GM21717 (cell line): ENCODE data around the gene RBFOX1.

Experiments used
- ATAC-seq: cut with Tn5 transposase; IDR thresholded peaks from one replicate; pipeline ENCODE4 v1.9.1; 2021; ENCODE audit warnings: mild to moderate bottlenecking, moderate library complexity; ENCODE audit not compliant: unreplicated experiment

Gene RBFOX1

DNA sequence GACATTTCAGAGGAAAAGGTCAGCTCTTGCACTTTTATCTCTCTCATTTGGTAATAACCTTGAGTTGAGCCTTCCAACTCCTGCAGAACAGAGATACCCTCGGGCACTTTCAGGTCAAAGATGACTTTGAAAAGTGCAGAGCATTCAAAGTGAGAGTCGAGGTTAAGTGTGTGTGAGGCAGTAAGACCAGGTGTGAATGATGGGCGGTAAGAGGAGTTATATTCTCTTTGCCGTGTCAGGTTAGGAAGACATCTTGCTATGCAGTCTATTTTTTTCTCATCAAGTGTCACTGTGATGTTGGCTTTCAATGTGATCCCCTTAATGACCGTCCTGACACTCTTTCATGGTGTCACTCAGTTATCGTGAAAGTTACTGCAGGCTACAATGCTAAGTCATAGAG lies 248.5 kb downstream of the RBFOX1 start:
- ATAC-seq, result no peak

DNA sequence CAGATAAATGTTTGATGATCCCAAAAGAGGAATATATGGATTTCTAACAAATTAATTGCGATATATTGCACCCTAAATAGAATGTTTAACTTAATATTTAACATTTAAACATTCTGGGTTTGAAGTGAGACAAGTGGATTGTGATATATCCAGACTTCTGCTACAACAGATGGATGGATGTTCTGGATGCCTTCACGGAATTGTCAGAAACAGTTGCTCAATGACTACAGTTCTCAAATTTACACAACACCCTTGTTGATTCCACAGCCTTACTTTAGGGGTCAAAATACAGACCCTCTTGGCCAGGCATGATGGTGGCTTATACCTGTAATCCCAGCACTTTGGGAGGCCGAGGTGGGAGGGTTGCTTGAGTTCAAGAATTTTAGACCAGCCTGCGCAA lies 250.8 kb downstream of the RBFOX1 start:
- ATAC-seq, result no peak

DNA sequence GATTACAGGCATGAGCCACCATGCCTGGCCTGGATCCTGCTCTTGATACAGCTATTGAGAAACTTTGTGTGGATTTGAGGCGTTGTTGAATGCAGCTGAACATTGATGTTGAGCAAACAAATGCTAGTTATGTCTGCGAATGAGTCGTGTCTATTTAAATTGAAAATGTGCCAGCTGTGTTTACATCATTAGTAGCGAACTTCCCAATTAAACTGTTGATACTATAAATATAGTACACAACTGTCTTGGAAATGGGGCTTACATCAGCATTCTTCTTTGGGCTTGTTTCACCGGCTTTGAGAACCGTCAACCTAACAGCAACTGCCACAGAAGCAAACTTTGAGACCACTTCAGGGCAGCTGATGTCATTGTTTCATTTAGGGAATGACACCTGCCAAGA lies 251.9 kb downstream of the RBFOX1 start:
- no peak for ATAC-seq

DNA sequence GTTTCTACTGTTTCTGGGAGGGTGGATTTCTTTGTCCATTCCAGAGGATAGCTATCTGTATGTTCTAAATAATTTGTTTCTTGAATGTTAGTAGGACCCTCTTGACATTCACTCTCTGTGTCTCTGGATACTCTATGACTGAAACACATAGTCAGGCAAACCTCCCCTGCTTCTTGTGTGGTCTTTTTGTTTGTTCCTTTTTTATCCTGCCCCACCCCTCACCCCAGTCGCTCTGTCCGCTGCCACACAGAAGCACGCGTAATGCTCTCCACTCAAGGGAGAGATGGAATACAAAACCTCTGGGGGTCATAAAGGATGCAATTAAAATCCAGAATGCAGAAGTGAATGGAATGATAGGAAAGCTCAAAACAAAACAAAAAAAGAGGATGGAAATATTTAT lies 253.1 kb downstream of the RBFOX1 start:
- ATAC-seq, result no peak

DNA sequence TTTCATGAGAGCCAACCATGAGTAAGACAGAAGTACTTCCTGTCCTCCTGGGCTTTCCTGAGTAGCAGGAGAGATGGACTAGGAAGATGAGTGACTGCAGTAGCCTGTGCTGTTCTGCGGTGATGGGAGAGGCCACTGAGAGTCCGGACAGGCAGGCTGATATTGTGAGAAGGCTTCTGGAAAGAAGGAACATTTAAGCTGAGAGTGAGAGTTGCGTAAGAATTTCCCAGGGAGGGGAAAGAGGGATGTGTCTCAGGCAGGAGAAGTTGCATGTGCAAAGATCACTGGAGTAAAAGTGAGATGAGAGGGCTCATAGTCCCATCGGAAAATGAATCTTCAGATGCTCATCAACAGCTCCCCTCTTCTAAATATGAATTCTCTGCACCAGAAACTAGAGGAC lies 258.3 kb downstream of the RBFOX1 start:
- ATAC-seq, result no peak

DNA sequence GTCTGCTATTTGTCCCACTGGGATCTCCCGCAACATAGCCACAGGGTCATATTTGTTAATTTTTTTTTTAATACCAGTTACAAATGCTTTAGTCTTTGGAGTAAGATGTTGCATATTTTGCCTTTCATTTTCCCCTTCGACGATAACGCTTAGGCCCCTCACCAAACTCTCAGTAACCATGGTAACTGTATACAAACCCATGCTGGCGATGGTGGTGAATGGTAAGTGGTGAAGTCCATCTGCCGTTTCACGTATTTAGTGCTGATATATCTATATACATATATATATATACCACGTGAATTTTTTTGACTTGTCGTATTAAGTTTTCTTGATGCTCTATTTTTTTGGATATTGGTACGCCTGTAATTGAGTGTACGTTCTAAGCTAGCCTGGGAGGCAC lies 263.7 kb downstream of the RBFOX1 start:
- ATAC-seq, result no peak

DNA sequence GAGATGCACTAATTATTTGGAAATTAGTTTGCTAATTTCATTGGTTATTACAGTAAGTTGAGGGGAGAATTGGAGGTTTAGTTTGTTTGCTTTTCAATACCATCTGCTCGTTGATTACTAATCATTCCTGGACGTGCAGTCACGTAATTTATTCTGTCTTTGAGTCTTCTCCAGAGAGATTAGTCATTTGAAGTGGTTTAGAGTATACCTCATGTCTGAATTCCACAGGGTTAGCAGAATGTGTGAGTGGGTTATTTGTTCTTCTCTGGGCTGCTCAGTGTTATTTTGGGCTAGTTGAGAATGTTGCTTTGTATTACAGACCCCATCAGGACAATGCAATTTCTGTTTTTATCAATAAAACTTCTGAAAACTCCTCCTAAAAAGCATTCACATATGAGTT lies 265.0 kb downstream of the RBFOX1 start:
- no peak for ATAC-seq

DNA sequence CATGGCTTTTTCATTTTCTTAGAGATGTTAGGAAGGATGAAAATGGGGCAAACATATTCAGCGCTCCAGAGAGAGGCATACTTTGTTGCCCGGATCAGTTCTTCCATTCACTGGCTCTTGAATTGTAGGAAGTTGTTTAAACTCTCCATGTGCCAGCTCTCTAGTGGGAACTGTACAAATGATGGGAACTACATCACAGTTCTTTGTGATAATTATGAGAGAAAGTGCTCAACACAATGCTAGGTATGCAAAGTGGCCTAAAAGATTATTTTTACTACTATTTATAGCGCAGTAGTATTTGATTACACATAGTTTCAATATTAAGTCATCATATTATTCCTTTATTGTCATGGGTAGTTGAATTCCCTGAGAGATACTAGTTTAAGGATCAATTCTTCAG lies 268.5 kb downstream of the RBFOX1 start:
- no peak for ATAC-seq

DNA sequence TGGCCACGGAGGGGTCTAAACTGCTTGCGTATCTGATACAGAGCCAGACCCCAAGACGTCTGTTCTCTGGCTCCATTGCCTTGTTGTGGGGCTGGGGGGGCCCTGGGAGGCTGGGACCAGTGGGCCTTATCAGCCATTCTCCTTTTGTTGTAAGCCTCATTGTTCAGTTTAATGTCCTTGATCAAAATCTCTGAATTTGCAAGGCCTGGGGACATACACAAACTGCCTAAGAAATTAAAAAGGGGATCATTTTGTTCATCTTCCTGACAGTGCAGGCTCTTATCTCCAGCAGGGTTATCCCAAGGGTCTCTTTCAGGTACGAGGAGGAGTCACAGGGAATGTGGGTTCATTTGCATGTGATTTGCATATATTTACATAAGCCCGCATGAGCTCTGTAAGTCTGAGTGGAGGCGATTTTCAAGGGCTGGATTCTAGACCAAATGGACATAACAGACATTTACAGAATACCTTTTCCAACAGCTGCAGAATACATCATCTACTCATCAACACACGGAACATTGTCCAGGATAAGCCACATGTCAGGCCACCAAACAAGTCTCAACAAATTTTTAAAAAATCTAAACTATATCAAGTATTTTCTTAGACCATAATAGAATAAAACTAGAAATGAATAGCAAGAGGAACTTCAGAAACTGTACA lies 269.8 kb downstream of the RBFOX1 start:
- no peak for ATAC-seq

DNA sequence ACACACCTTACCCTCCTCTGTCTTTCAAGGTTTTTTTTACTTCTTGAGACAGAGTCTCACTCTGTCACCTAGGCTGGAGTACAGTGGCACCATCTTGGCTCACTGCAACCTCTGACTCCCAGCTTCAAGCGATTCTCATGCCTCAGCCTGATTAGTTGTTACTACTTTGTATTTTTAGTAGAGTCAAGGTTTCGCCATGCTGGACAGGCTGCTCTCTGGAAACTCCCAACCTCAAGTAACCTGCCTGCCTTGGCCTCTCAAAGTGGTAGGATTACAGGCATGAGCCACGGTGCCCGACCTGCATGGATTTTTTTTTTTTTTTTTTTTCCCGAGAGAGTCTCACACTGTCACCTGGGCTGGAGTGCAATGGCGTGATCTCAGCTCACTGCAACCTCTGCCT lies 273.2 kb downstream of the RBFOX1 start:
- no peak for ATAC-seq

DNA sequence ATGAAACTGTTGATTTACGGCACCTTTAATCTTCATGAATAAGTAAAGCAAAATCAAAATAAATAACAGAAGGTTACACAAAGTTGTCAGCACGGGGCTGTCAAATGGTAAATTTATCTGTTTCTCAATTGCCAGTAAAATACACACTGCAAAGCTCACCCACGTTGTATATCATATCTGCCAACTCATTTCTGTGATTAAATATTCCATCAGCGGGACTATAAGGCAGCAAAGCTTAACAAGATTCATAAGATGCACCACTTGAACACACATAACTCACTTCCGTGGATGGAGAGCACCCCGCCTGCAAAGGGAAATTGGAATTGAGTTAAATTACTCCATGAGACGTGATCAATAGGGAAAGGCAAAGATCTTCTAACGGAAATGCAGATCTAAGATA lies 280.0 kb downstream of the RBFOX1 start:
- ATAC-seq, result no peak

DNA sequence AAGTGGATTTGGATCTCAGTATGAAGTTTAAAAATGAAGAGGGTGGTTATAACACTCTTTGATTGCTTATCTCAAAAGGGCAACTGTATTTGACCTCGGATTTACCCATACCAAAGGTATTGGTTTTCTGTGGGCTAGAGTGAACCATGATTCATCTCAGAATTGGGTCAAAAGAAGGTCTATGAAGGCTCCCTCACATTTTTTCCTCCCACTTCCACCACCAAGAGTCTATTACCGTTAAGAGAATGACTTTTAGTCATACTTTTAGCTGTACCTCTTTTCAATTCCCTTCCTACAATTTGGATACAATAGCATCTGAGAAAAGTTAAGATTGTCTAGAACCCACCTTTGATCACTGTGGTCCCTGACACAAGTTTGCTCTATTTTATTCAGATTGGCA lies 280.9 kb downstream of the RBFOX1 start:
- ATAC-seq, result no peak

DNA sequence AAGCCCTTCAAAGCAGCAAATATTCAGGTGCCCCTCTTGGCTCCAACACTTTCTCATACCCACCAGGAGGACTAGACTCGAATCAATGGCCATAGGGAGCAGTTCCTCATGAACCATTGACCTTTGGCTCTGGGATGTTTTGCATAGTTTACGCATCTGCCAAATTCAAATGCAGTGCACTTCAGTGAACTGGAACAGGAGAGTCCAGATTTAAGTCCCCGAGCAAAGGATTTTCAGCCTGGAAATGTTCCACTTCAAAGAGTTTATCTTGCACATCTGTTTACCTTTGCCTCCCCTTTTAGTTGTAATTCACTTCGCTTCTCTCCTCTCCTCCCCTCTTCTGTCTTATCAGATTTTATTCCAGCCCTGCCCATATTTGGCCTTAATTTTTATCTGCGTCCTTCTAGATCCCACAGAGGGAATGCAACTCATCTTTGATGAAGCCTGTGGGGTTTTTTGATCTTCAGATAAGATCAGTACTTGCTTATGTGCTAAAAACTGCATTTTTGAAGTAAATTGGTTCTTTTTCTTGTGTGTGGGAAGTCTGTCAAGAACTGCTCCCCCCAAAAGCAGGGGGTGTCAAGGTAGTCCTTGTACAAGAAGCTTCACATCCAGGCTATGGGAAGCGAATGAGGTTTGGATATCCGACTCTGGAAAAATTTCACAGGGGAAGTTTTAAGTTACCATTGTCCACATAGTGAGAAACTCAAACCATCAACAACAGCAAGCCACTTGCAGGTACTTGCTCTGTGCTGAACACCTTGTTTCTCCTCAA lies 281.6 kb downstream of the RBFOX1 start:
- no peak for ATAC-seq

DNA sequence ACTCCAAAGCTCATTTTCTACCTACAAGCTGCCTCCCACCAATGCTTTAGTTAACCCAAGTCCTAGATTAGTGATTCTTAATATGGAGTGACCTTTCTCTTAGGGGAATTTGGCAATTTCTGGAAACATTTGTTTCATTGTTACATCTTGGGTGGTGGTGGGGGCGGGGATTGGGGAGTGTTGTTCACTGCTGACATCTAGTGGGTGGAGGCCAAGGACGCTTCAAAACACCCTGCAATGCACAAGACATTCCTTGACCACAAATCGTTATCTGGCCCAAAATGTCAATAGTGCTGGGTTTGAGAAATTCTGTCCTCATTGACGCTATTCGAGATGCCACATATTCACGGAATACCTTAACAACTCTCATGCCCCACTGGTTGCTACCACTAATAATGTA lies 282.9 kb downstream of the RBFOX1 start:
- ATAC-seq, result no peak

DNA sequence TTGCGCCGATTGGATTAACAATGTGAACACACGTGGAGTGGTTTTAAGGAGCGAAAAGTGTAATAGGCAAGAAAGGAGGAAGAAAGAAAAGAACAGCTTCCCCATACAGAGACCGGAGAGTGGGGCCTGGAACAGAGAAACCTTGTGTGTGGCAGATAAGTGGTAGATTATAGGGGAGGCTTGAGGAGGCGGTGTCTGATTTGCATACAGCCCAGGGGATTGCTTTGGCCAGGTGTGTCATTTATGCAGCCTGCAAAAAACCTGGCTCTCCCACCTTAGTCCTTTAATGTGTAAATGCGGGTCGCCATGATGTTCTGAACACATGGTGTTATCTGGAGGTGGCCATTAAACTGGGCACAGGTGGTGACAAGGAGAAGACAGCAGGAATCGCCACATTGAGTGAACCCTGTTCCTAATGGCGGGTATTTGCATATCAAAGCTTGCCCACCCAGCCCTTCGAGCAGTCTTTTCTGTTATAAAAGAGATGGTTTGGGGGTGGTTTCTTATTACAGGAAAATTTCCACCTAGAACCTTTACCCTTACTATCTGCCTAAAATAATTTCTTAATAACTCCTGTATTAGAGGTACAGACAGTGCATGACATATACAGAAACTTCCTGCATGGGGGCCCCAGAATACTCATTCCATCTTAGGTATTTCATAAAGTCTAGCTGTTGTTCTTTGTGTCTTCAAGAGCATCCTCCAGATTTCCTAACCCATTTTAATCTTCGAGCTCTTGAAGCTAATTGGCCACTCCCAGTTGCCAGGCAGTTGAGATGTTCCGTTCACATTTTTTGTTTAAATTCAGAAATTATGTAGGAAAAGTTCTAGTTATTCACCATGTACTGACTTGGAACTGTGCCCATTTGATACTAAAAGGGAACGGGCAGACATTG lies 292.5 kb downstream of the RBFOX1 start:
- ATAC-seq, result no peak

DNA sequence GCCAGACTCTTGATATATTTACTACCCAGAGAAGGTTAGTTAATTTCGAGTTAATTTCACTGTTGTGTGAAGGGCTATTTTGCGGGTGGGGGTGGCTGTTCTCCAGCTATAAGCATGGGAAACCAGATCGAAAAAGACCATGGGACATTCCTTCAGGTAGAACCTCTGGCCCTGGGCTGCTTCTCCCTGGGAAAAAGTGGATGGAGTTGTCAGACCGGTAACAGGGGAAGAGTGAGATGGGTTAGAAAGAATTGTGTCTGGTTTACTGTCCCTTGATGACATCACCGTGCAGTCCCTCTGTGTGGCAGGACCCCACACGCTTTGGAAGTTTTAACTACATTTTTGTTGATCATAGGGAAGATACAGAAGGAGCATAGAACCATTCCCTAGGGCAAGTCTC lies 296.3 kb downstream of the RBFOX1 start:
- ATAC-seq, result no peak

DNA sequence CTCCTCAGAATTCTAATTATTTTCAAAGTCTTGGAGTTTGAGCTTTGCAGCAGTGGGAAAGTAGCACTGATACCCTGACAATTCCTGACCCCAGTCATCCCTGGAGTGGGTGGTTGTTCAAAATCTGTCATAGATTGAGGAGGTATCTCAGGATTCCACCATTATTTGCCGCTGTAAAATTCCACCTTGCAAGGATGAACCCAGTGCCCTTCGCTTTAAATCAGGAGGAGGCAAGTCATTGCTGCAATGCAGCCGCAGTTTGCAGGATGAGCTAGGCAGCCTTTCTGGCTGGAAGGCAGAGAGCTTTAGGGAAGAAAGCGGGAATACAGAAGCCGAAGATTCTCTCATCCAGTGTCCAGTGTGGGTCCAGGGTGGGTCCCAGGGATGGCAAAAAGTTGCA lies 296.9 kb downstream of the RBFOX1 start:
- no peak for ATAC-seq

DNA sequence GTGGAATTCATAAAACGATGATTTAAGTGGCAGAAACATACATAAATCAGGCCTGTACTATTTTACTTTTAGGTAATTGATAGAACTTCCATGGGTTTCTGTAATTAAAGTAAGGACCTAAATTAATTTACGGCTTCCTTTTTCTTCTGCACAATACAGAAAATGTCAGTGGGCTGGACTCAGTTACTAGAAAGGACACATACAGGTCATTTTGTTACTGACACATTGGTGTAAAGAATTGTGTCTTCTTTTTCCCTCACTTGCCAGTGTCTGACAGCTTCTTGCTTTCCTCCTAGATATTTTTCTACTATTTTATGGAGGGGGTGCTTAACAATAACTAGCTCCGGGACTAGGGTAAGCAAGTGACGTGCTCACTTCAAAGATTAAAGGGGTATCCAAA lies 304.8 kb downstream of the RBFOX1 start:
- ATAC-seq, result no peak

DNA sequence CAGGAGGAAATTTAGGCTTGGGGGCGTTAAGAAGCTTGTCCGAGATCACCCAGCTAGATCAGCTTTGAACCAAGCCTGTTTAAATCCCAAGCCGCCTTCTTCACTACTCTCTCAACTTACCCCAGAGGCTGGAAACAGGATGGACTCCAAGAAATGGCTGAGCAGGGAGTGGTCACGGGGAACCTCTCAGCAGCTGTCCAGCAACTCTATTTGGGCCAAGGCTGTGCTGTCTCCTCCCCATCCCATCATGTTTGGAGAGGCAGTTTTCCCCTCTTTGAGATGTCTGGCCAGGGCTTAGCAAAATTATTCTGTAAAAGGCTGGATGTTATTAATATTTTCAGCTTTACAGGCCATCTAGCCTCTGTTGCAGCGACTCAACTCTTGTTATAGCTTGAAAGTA lies 305.7 kb downstream of the RBFOX1 start:
- no peak for ATAC-seq

DNA sequence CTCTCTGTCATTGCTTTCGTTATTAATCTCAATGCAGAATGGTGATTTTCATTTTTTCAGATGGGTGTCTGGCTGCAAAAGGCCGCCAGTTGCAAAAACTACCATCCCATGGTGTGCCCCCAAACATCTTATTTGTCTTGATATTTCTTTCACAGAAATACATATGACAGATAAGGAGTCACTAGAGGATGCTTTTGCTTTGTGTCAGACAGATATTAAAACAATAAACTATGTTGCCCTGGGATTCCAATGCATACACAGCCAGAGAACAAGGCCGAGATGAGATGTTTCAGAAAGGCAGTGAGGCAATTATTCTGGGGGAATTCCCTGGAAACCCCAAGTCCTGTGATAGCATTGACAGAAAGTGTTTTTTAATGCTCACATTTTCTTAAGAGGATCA lies 307.7 kb downstream of the RBFOX1 start:
- ATAC-seq, result no peak

DNA sequence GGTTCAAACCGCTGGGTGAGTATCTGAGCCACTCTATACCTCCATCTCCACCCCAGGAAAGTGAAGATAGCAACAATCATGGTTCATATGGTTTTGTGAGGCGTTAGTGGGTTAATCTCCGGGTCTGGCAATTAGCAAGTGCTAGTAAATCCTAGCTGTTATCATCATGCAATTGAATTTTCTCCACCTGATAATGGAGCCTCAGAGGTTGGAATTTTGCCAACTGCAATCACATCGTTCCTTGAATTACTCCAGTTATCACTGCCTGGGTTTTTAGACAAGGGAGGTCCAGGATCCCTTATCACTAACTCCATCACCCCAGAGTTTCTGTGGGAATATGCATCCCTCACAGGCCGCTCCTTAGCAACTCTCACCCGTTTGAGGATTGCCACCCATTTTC lies 311.5 kb downstream of the RBFOX1 start:
- no peak for ATAC-seq

DNA sequence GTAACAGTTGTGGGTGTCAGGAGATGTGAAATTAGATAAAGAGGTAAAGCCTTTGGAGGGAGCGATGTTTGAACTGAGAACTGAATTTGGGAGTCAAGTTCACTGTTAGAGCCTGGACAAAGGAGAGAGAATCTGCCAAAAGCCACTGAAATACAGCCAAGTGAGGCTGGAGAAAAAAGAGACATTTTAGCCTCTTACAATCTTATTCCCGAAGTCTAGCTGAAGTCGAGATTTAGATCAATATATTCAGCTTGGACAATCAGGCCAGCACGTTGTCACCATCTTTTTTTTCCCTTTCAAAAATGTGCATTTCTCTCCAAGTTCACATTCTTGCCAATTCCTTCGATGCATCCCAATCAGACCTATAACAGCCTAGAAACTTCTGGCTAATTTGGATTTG lies 312.2 kb downstream of the RBFOX1 start:
- ATAC-seq, result no peak
